ENCODE data around the gene CRACR2B.
A peak's percentile ranks its signal among the peaks of the same experiment; 100 is the strongest.

CRACR2B gene

DNA sequence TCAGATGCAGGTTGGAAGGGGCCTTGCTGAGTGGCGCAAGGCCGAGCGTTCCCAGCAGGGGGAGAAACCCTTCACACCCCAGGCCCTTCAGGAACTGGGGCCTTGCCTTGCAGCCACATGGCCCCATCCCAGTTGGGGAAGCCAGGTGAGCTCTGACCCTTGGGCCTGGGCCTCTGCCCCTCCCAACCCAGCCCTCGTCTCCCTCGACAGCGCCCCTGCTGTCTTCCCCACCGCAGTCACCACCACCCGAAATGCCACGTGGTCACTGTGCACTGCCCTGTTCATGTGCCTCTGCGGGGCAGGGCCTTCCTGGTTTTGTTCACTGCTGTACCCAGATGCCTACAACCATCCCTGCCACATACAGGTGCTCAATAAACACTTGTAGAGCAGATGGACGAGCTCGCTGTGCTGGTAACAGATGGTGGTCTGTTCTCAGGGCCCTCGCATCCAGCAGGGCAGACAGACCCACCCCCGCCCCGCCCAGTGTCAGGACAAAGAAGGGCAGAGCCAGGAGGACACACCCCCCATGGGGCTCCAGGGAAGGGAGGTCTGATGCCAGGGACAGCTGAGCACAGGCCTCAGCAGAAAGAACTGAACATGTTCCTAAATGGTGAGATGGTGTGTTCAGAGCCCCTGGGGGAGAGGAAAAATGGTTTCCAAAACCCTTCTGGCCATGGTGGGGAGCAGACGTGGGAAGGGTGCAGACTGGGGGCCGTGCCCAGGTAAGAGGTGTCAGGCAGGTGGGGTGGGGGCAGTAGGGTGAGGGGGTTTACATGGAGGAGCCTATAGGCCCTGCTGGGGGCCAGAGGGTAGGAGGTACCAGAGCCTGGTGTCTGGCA, 10.9 kb downstream of the CRACR2B start:
- DNase-seq (ENCODE audit: low read depth in 2 of 2) = no peak

DNA sequence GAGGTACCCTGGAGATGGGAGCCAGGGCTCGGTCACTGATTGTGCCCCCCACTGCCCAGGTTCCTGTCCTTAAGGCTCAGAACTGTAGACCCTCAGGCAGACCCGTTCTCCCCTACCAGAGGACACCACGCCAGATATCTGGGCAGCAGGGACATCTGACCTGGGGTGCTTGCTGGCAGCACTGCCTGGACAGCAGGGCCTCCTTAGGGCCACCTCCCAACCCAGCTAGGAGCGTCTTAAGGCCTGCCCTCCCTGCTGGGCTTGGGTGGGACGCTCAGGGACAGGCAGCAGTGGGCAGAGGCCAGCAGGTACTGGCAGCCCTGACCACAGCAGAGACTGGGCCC, 11.5 kb downstream of the CRACR2B start:
- no peak for DNase-seq (ENCODE audit: low read depth in 2 of 2)

DNA sequence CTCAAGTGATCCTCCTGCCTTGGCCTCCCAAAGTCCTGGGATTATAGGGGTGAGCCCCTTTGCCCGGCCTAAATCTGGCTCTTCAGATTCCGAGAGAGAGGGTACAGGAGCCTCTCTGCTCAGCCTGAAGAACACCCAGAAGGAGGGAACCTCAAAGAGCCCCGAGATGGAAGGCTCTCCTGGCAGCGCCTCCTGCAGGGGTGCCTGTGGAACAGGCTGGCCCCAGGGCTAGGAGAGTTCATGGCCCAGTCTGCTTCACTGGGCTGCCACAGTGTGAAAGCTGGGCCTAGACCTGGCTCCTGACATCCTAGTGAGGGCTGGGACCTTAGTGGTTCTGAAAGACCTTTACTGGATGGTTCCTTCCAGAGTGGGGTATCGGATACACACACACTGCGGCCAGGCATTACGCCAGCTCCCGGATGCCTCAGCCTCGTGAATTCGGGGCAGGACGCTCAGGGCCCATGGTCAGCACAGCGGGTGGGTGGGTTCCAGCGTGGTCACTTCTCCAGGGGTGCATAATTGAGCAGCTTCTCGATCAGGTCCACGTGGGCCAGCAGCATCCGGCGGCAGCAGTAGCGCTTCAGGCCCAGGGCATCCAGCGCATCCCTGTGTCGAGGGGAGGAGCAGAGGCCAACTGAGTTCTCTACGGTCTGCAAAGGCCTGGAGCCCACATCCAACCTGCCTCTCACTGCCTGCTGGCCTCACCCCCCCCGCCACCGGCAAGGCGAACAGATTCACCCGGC, 12.3 kb downstream of the CRACR2B start:
- DNase-seq (ENCODE audit: low read depth in 2 of 2) = no peak

DNA sequence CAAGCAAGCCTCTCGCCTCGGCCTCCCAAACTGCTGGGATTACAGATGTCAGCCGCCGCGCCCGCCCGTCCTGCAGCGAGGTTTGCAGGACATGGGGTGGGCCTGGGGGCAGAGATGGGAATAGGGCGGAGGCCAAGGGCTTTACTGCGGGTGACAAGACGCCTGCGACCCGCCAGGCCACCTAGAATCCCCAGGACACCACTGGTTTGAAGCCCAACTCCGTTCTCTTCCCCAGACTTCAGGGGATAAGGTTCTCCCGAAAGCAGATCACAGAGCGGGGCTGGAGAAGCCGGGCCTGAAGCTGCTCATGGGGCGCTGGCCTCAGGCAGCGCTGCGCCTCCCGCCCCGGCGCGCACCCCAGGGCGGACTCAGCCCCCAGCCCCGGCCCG, 14.3 kb downstream of the CRACR2B start:
- DNase-seq (ENCODE audit: low read depth in 2 of 2) = no peak

DNA sequence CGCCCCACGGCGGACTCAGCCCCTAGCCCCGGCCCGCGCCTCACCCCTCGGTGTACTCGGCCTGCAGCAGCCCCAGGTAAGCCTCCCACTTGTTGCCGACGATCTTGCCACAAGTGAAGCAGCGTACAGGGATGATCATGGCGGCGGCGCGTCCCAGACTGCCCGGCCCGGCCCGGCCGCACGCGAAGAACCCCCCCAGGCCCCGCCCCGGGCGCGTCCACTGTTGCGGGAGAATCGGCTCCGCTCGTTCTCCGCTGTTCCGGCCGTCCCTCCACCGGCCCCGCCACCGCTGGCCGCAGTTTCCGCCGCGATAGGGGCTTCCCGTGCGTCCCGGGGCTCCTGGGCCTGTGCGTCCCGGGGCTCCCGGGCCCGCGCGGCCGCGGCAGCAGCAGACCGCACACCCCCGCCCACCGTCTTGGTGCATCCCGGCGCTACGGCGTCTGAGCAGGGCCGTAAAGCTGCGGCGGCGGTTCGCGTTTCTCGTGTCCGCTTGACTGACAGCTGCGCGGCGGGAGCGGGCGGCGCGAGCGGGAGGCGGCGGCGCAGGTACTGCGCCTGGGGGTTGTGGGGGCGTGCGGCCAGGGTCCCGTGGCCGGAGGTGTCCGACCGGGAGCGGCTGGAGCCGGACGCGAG, 14.8 kb downstream of the CRACR2B start, which contains the start of the genes POLR2L and TSPAN4:
POLR2L (minus strand) TSS at position 160 of the 633 bp plus-strand sequence; CDS start at position 139, 21 bp downstream.
TSPAN4 (plus strand) TSS at position 483 of the 633 bp plus-strand sequence. CDS start 7,453 bp downstream, outside the sequence.
- peak; percentile 74 to 85 for DNase-seq (ENCODE audit: low read depth in 2 of 2)

DNA sequence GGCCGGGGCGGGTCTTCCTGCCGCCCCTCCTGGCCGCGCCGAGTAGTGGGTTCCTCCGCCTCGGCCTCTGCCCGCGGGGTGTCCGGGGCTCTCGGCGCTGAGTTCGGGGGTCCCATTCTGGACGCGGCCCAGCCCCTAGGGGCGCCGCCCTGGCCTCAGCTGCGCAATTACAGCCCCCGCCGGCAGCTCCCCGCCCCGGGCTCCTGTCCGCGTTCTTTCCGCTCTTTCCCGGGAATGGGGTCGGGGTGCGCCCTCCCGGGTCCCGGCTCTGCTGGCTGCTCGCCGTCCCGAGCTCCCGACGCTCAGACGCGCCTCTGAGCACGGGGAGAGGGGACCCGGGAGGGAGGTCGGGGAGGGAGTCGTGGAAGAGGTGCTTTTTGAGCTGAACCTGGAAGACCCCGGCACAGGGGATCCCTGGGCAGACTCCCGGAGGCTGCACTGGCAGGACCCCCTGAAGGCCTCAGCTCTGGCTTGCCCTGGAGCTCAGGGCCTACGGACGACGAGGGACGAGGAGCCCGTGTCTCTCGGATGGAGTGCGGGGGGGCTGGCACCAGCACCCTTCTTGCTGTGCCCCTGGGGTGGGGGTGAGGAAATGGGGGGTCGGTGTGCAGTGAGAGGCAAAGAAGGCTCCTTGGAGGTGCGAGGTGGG, 15.5 kb downstream of the CRACR2B start:
- DNase-seq (ENCODE audit: low read depth in 2 of 2) = no peak

DNA sequence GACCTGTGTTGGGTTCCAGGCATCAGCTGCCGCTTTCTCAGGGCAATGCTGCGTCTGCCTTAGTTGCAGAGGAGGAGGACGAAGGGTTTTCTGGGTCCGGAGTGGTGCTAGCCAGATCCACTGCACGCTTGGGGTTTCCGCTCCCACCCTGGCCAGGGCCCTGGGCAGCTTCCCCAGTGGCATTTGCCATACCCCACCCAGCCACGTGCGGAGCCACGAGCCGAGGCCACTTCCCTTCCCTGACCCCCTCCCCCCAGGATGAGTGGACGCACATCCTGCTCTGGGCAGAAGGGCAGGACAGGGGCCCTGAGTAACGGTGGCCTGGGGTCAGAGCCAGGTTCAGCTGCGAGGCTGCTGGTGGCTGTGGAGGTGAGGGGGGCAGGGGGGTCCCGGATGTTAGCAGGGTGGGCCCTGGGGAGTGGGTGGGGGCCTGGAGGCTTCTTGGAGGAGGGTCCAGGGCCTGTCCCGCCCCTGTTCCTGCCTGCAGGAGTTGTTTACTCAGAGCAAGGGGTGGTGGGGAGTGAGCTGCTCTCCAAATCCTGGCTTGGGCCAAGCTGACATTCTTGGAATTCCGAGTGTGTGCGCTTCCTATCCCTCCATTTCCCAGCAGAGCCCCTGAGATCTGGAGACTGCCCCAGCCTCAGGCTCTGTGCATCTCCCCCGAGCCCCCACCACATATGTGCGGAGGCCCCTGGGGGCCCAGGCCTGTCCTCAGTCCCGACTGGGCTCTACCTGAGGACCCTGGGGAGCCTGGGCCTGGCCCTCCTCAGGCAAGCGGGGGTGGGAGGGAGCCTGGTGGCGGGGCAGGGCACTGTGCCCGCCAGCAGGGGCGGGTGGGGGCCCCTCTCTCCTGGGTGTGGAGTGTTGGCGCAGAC, 16.3 kb downstream of the CRACR2B start:
- no peak for DNase-seq (ENCODE audit: low read depth in 2 of 2)

DNA sequence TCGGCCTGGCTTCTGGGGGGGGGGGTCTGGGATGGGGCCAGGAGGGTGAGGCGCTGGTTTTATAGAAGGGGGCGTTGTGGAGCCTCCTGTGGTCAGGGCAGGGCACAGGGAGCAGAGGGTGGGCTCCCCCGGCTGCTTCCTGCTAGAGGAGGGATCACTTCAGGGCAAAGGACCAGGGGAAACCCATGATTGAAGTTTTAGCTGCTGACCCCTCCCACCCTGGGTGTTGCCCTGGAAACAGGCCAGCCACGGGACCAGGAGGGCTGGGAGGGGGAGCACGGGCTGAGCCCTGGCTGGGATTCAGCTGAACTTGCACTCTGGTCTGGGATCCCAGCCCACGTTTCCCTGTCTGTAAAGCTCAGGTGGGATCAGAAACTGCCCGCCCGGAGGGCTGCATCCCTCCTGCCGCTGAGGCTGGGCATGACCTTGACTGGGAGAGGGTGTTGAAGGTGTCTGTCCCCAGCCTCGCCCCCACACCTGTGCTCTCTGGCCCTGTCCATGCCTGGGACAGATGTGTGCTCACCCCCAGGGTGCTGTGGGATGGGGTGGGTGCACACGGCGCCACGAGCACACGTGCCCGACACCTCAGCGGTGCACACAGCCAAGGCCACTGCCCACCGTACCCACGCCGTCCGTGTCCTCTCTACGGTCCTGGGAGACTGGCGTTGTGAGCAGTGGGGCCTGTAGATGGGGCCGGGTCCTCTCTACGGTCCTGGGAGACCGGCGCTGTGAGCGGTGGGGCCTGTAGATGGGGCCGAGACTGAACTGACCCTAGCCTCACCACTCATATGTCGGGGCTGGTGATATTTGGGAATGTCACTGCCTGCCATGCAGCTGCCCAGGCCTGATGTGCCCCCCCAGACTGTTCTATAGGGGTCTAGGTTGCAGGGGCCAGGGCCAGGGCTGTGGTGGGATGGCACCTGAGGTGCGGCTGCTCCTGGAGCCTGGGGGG, 17.2 kb downstream of the CRACR2B start:
- no peak for DNase-seq (ENCODE audit: low read depth in 2 of 2)

DNA sequence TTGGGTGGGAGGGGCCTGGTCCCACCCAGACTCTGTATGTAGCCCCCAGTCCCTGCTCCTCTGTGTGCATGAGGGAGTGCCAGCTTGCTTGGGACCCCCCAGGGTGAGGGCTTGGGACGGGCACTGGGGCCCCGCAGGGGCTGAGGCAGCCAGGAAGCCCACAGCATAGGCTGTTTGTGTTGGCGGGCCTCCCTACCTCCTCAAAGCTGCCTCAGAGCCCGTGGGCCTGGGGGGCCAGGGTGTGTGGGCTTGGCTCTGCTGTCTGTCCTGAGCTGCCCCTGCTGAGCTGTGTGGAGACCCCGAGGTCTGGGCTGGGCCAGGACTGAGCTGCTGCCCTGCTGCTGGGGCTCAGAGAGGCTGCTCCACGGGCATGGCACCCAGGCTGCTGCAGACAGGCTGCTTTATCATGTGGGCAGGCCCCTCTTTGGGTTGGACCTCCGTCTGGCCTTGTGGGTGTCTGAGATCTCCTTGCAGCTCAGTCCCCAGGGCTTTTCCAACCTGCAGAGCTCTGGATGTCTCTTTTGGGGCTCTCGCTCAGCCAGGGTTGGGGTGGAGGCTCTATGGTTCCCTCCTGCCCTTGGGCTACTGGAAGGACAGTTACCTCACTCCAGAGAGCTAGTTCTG, 18.3 kb downstream of the CRACR2B start:
- no peak for DNase-seq (ENCODE audit: low read depth in 2 of 2)

DNA sequence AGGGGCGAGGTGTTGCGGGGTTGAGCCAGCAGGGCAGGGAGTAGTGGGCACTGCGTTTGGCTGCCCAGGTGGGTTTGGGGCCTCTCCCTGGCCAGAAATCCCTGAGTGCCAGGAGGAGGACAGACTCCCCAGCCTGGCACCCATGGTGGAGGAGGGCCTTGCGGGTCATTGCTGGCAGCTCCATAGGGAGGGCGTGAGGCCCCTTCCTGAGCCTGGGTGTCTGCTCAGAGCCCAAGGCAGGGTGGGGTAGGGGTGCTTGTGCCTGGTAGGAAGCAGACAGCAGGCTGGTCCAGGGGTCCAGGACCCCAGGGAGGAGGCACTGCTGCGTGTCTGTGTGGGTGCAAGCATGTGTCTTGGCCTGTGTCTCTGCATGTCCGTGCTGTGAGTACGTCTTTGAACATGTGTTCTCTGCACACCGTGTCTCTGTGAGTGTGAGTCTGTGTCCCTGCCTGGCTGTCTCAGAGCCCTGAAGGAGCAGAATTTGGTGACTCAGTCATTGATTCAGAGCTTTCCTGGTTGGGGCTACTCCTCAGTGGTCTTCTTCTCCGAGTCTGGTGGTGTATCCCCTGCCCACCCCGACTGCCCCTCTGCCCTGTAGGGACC, 18.9 kb downstream of the CRACR2B start:
- DNase-seq (ENCODE audit: low read depth in 2 of 2) = no peak

DNA sequence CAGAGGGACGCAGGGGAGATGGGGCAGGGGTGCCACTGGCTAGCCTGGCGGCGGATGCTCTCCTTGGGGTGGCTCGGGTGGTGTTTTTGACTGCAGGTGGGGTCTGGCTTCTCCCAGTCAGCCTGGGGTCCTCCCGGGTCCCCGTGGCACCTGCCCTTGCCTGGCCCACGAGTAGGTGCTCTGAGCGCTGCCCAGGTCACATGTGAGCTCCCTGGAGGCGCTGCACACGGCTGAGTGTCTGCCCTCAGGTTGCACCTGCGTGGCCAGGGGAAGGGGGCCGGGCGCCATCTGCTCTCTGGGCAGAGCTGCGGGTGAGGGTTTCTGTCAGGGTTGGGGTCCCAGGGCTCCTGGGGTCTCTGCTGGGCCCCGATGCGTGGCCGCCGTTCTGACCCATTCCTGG, 20.2 kb downstream of the CRACR2B start:
- no peak for DNase-seq (ENCODE audit: low read depth in 2 of 2)

DNA sequence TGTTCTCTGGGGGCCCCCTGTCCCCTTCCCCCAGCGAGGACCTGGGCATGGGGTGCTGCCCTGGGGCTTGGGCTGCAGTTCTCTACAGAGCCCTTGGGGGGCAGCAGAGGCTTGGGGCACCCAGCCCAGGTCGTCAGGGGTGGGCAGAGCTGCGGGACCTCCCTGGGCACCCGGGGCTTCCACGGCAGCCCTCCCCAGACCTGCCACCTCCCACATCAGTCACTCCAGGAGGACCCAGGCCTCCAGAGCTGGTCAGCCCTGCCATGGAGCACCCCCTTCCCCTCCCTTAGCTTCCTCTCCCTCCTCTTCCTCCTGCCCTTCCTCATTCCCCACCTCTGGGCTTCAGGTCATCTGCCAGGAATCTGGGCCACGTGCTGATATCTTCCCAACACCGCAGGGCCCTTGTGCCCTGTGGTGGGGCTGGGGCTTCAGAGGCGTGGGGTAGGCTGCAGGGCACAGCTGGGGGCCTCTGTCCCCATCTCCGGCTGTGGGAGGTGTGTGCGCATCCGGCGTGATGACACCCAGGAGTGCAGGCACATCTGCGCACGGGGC, 20.7 kb downstream of the CRACR2B start:
- peak; percentile 38 to 54 for DNase-seq (ENCODE audit: low read depth in 2 of 2)

DNA sequence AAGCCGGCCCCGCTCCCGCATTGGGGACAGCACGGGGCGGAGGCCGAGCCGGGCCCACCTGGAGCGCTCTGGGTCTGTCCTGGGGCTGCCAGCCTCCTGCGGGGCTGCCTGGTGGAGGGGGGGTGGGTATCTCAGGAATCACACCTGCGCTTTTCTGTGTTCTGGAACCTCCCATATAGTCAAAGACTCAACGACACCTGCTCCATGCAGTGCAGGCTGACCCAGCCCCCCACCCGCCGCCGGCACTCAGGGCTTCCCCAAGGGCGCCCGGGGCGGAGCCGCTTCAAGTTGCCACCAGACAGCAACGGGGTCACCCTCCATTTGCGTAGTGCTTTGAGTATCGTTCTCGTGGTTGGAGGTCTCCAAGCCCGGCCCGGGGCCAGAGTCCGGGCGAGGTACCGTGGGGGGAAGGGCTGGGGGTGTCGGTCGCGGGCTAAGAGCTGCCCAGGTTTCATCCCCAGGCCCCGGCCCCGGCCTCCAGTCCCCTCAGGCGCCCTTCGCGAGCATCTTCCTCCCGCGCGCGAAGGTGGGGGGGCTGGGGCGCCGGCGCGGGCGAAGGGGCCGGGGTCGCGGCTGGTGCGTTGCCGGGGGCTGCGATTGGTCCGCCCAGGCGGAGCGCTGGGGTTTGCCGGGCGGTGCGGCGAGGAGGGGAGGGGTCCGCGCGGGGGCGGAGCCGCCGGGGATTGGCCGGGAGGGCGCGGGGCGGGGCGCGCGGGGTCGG, 21.5 kb downstream of the CRACR2B start:
- no peak for DNase-seq (ENCODE audit: low read depth in 2 of 2)

DNA sequence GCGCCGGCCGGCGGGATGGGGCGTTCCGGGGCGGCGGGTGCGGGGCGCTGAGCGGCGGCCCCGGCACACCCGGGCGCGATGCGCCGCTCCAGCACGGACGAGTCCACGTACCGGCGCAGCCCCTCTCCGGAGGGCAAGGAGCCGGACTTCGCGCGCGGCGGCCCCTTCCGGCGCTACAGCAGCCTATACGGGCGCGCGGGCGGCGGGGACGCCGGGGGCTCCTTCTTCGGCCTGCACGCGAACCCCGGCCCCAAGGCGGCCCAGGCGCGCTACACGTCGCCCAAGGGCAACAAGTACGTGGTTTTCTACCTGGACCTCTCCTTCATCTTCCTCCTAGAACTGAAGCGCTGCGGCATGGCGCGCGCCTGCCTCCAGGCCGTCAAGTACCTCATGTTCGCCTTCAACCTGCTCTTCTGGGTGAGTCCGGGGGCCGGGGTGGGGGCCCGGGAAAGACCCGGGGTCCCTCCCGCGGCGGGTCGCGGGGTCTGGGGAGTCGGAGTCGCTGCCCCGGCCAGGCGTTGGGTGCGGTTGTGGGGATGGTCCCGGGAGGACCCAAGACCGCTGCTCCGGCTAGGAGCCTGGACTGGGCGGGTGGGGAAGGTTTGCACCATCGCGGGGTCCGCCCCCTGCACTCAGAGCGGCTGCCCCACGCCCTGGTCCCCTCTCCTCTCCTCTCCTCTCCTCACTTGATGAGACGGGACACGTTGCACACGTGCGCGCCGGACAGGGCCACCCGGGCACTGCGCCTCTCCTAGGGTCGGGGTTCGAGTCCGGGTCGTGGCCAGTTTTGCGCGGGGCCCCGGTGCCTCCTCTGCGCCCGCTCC, 22.4 kb downstream of the CRACR2B start:
- no peak for DNase-seq (ENCODE audit: low read depth in 2 of 2)

DNA sequence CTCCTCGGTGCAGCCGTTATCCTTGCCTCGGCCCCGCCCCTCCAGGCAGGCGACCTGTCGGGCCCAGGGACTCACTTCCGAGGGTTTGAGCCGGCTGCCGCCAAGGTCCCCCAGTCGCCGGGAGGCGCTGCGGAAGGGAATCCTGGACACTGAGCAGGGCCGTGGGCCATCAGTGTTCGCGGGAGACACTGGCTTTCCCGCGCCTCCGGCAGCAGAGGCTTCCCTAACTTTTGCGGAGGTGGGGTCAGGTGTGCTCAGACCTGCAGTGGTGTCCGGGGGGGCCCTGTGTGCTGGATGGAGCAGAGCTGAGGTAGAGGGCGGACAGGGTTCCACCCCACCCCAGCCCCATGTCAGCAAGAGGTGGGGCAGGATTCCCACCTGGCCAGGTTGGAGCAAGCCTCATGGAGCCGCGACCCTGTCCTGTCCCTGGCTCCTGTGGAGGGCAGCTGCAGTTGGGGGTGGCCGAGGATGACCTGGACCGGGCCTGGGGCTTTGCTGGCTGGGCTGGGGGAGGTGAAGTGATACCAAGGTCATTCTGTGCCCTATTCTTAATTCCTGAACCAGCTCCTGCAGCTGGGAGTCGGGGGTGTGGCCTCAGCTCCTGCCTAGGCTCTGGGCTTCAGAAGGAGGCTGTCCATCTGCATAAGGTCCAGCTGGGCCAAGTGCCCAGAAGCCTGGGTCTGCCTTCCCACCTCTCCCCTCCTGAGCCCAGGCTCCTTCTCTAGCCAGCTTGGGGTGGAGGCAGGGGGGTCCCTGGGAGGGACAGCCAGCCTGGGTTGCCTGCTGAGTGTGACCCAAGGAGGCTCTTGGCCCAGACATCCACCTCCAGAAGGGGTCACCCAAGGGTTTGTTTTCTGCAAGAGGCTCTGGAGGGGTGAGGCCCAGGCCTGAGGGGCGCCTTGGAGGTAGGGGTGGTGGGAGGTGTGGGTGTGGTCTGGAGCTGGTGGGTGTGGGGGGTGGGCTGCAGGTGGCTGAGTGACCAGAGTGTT, 23.4 kb downstream of the CRACR2B start:
- no peak for DNase-seq (ENCODE audit: low read depth in 2 of 2)

DNA sequence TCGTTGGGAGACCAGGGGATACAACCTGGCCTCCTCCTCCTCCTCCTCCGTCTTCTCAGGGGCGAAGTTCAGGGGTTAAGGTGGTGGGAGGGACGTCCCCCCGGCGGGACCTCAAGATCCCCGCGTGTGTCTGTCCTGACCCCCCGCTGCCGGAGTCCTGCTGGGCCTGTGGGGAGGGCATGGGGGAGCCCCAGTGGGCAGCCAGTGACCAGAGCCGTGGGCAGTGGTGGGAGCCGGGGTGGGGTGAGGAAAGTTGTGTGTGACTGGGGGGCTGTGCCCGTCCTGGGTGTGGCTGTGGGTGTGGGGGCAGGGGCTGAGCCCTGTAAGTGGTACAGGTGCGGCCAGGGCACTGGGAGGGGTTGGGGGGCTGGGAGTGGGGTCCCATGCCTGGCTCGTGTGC, 25.0 kb downstream of the CRACR2B start:
- DNase-seq (ENCODE audit: low read depth in 2 of 2) = no peak

Measured in stimulated activated CD4-positive, alpha-beta T cell treated with anti-CD3 and anti-CD28 coated beads, Interleukin-12 subunit alpha, Interleukin-12 subunit beta, amount 100 ng/mL, for 24 hours (primary cell).